HG03575 (cell line): ENCODE measurements around the gene ADAM19.

Source experiments
- ATAC-seq: cut with Tn5 transposase; IDR thresholded peaks from one replicate; pipeline ENCODE4 v1.9.1; 2021; ENCODE audit not compliant: unreplicated experiment, insufficient number of reproducible peaks, low FRiP score; ENCODE audit errors: extremely low read depth

ADAM19 gene

GRCh38 chr5:157477814-157478494 is 97.6 kb downstream of the ADAM19 start:
- no peak for ATAC-seq

GRCh38 chr5:157476702-157477408 is 98.7 kb downstream of the ADAM19 start:
- no peak for ATAC-seq

- ATAC-seq: no peak
These were observed 100.1 kb downstream of the ADAM19 start for GRCh38 chr5:157475432-157475831.

- ATAC-seq: no peak
These were observed 101.9 kb downstream of the ADAM19 start for GRCh38 chr5:157473383-157474320.

- ATAC-seq: no peak
These were observed 103.9 kb downstream of the ADAM19 start for GRCh38 chr5:157471709-157472108.

GRCh38 chr5:157470631-157471030 is 104.9 kb downstream of the ADAM19 start:
- no peak for ATAC-seq

- no peak for ATAC-seq
These were observed 105.9 kb downstream of the ADAM19 start for GRCh38 chr5:157469687-157470086.

- ATAC-seq: no peak
These were observed 106.5 kb downstream of the ADAM19 start for GRCh38 chr5:157469073-157469472.

- ATAC-seq: no peak
These were observed 107.1 kb downstream of the ADAM19 start for GRCh38 chr5:157468293-157468965.

DNA sequence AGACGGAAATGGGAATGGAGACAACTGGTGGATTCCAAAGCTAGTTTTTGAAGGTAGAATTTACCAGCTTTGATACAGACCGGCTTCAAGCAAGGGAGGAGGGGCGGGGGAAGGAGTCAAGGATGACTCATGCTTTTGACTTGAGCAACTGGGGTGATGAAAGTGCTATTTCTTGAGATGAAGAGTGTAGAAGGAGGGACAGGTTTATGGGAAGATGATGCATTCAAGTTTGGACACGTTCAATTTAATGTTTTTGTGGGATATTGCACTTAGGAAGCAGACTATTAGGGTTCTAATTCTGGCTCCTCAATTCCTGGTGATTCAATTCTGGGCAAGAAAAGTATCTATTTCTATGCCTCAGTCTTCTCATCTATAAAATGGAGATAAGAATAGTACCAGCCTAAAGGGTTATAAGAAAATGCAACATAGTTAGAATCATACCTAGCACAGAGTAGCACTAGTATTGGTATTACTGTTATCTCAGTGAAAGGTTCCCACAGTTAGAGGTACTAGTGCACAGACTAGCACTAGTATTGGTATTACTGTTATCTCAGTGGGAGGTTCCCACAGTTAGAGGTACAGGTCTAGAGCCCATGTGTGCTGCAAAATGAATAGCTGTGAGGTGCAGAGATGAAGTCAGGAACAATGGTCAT is 110.9 kb downstream of the ADAM19 start:
- peak; percentile 69 for ATAC-seq

GRCh38 chr5:157463621-157464518 is 111.7 kb downstream of the ADAM19 start:
- no peak for ATAC-seq

- no peak for ATAC-seq
These were observed 112.5 kb downstream of the ADAM19 start for GRCh38 chr5:157463081-157463480.

DNA sequence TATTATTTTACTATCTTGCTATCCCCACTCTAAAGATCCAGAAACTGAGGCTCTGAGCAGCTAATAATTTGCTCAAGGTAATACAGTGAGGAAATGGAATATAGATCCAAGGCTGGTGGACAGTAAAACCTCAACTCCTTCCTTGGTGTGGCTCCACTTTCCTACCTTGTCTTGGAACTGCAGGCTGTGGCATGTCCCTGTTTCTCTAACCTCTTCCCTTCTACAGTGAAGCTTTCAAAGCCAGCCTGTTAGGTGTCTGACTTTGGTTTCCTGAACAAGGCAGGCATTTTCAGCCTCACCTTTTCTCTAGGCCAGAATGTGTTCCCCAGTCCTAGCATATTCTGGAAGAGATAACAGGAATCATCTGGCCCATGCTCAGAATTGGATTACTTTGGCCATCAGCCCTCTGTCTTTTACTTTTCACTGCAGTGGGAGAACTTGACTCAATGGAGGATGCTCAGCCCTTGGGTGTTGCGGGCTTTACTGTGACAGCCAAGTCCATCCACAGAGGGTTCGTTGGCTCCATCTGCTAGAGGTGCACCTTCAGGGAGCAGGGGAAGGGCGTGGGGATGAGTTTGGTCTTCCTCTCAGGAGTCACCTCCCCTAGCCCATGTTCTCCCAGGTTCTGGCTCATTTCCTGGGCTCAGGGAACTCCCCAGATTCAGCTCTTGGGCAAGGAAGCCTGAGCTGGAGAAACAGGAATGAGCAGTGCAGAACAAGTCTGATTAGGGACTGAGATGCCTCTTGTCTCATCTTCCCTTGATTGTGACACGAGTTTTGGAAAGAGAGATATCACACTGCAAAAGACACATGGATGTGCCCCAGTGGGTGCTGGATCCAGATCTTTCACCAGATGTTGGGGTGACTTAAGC is 114.4 kb downstream of the ADAM19 start:
- ATAC-seq: no peak

DNA sequence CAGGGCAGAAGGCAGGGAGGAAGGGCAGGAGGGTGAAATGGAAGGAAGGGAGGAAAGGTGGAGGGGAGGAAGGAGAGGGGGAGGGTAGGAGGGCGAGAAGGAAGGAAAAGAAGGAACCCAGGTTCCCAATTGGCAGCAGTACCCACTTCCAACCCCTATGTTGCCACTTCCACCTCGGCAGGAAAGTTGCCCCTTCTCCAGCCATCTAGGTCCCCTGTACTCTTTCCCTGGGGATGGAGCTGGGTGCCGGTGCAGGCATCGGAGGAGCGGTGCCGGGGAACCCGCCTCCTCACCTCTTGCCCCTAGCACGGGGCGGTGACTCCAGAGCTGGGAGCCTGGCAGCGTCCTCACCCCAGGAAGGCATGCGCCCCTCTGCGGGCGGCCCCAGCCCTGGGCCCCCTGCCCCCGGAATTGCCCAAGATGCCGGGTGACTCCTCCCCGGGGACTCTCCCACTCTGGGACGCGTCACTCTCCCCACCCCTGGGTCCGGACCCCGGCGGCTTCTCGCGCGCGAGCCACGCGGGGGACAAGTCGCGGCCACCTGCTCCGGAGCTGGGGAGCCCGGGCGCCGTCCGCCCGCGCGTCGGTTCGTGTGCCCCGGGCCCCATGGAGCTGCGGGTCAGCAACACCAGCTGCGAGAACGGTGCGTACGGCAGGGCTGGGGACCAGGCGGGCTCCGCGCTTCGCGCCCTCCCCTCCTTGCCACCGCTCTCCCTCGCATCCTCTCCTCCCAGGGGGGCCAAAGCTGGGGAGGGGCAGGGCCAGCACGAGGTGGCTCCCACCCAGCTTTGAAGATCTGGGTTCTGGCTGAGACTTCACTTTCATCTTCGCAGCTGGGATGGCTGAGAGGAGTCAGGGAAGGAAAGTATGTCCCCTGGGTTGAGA is 115.6 kb downstream of the ADAM19 start, which contains the start of gene NIPAL4:
Gene NIPAL4 (plus strand): TSS at position 499 of the 885 bp plus-strand sequence. CDS start 108 bp downstream, at position 607.
- ATAC-seq: no peak

GRCh38 chr5:157458835-157459234 is 116.7 kb downstream of the ADAM19 start:
- ATAC-seq: no peak

GRCh38 chr5:157457391-157457790 is 118.2 kb downstream of the ADAM19 start:
- ATAC-seq: no peak
